AG04450 (cell line): ENCODE results near the gene TMEM41B. TPM values are rescaled to one million over a fixed set of nuclear protein-coding genes. Genes with fewer than 3 reads are reported as not detected.

Experiments
- CTCF ChIA-PET: fragments of 300-600, 350-600 bp; formaldehyde crosslinking; extraction: SDS; loops from one replicate; lab custom pipeline; 2022; ENCODE audit warnings: antibody characterized with exemption, inconsistent platforms; lab: Charles Lee
- POLR2A ChIA-PET: fragments of 350-600 bp; formaldehyde crosslinking; extraction: SDS; loops from one replicate; lab custom pipeline; 2021; ENCODE audit warnings: antibody characterized with exemption, inconsistent platforms; lab: Yijun Ruan, JAX
- DNase-seq: peaks from one replicate; pipeline ENCODE4 v3.0.0-alpha.2; 2011; ENCODE audit warnings: low read depth, low spot score
- H3K27ac ChIP-seq: one replicate; pipeline ENCODE4 v1.5.1; 2012; ENCODE audit warnings: low read depth, low read length, control low read depth
- H3K27me3 ChIP-seq: one replicate; pipeline ENCODE4 v1.6.0; 2012; ENCODE audit warnings: low read length; ENCODE audit not compliant: control insufficient read depth, insufficient read depth
- H3K4me3 ChIP-seq: 2 replicates; pipeline ENCODE4 v1.5.1; 2011; ENCODE audit warnings: mild to moderate bottlenecking, low read depth, low read length, control low read depth
- H3K9me3 ChIP-seq: 2 replicates; pipeline ENCODE4 v1.5.1; 2012; ENCODE audit warnings: low read length; ENCODE audit not compliant: control insufficient read depth, insufficient read depth
- CTCF ChIP-seq: IDR thresholded peaks from 2 replicates; pipeline ENCODE4 v1.5.1; 2011; ENCODE audit warnings: low read depth, low read length, control low read depth, inconsistent platforms
- polyA plus RNA-seq: library from polyadenylated mRNA; depleted of rRNA; stranded (reverse); fragments of >200 nt; gene quantifications from 2 replicates; pipeline ENCODE4 v1.2.3, GENCODE V29; 2011

TMEM41B gene
- polyA plus RNA-seq, 1 experiment: 26.3 TPM

GRCh38 chr11:9273376-9274336, 40.7 kb downstream of the TMEM41B start:
- Histone ChIP-seq H3K27me3 (no peaks in the 10 kb centered on the region), H3K27ac (no peak overlapping the region), H3K4me3 (no peak overlapping the region), H3K9me3 (no peaks in the 10 kb centered on the region)
- ChIA-PET POLR2A (interaction anchor here (0.6 to 1.1 kb wide), 3 partner anchors 9 to 91 kb away, joined by 3 to 5 read pairs (median 3); no protein-coding TSS in a partner anchor), CTCF (interaction anchor here (1.4 kb wide), 1 partner anchor 112 kb away, joined by 4 read pairs; no protein-coding TSS in a partner anchor)
- no peak for TF ChIP-seq CTCF
- no peak for DNase-seq

GRCh38 chr11:9269492-9270013, 44.8 kb downstream of the TMEM41B start:
- ChIA-PET CTCF (interaction anchor here (0.6 kb wide), 1 partner anchor 38 kb away, joined by 4 read pairs; no protein-coding TSS in a partner anchor), POLR2A (no interaction called here)
- H3K4me3 ChIP-seq: no peak overlapping the region
- H3K9me3 ChIP-seq: no peaks in the 10 kb centered on the region; the same call in 1 of the 2 replicates
- no peak for DNase-seq
- TF ChIP-seq CTCF: no peak
- H3K27me3 ChIP-seq: no peaks in the 10 kb centered on the region
- H3K27ac ChIP-seq: no peak overlapping the region

GRCh38 chr11:9267680-9268079, 46.7 kb downstream of the TMEM41B start:
- ChIA-PET CTCF (no interaction called here), POLR2A (no interaction called here)
- Histone ChIP-seq H3K4me3 (no peak overlapping the region), H3K9me3 (peaks cover 3% of the 10 kb centered on the region; the same call in 1 of the 2 replicates), H3K27ac (no peak overlapping the region), H3K27me3 (no peaks in the 10 kb centered on the region)
- DNase-seq: no peak
- TF ChIP-seq CTCF: no peak

GRCh38 chr11:9266926-9267325, 47.5 kb downstream of the TMEM41B start:
- POLR2A ChIA-PET: interaction anchor here (0.6 kb wide), 1 partner anchor 107 kb away, joined by 5 read pairs; no protein-coding TSS in a partner anchor
- CTCF ChIA-PET: no interaction called here
- Histone ChIP-seq H3K27ac (no peak overlapping the region), H3K9me3 (peaks cover 3% of the 10 kb centered on the region; the same call in 1 of the 2 replicates), H3K27me3 (no peaks in the 10 kb centered on the region), H3K4me3 (no peak overlapping the region)
- TF ChIP-seq CTCF: no peak
- DNase-seq: no peak
